GM12878 (cell line): Measurements from ENCODE around the gene CFDP1. TPM values are rescaled to one million over a fixed set of nuclear protein-coding genes. Genes with fewer than 3 reads are reported as not detected.

Experiments used
- ATAC-seq: fragments of 200-7000 bp; cut with Tn5 transposase; 3 replicates; pipeline ENCODE4 v1.9.1; 2020; ENCODE audit warnings: mild to moderate bottlenecking, moderate library complexity
- BruUV-seq: library from RNA; stranded (reverse); fragments of 400-500 nt; replicated peaks from 2 replicates; lab custom pipeline; 2021; lab: Mats Ljungman, UMichigan
- CTCF ChIA-PET: fragments of 300-600 bp; sonication (Branson Sonifier 250); formaldehyde crosslinking; extraction: SDS; loops from one replicate; lab custom pipeline; 2021; ENCODE audit warnings: inconsistent platforms; lab: Yijun Ruan, JAX
- POLR2A ChIA-PET: fragments of 350-600 bp; formaldehyde crosslinking; extraction: SDS; loops from one replicate; lab custom pipeline; 2021; ENCODE audit warnings: inconsistent platforms; lab: Charles Lee
- RAD21 ChIA-PET: fragments of 300-600 bp; sonication (Branson Sonifier 250); formaldehyde crosslinking; loops from one replicate; lab custom pipeline; 2023; ENCODE audit warnings: antibody characterized with exemption; ENCODE audit not compliant: unreplicated experiment; lab: Charles Lee
- SMC1A ChIA-PET: fragments of 300-600 bp; sonication (Branson Sonifier 250); formaldehyde crosslinking; loops from one replicate; lab custom pipeline; 2023; ENCODE audit not compliant: unreplicated experiment, uncharacterized antibody; lab: Charles Lee
- DNase-seq: peaks from one replicate; pipeline ENCODE4 v3.0.0-alpha.2; 2011; ENCODE audit warnings: low read depth, low spot score
- FAIRE-seq: peaks from 3 replicates; lab custom pipeline; 2011; peaks lifted over from hg19 to GRCh38; lab: Jason Lieb, UNC
- H2AFZ ChIP-seq: 2 replicates; pipeline ENCODE4 v1.6.0; 2011; ENCODE audit warnings: low read depth, low read length, control low read depth; ENCODE audit not compliant: control insufficient read depth
- H3K27ac ChIP-seq: 2 replicates; pipeline ENCODE4 v1.5.1; 2011; ENCODE audit warnings: control low read depth; ENCODE audit not compliant: control insufficient read depth, insufficient read depth
- H3K27me3 ChIP-seq, 2 experiments: replicated peaks in 1 of 2; 2 replicates each; pipeline versions ENCODE4 v1.6.0 to v1.6.1; 2011; ENCODE audit warnings: low read length in 1 of 2; ENCODE audit not compliant: control insufficient read depth in 2 of 2, insufficient read depth in 2 of 2
- H3K36me3 ChIP-seq, 2 experiments: 2 replicates each; pipeline ENCODE4 v1.5.1; 2011; ENCODE audit warnings: low read length in 1 of 2; ENCODE audit not compliant: control insufficient read depth in 2 of 2, insufficient read depth in 2 of 2
- H3K4me1 ChIP-seq: 2 replicates; pipeline ENCODE4 v1.6.1; 2011; ENCODE audit warnings: mild to moderate bottlenecking, low read length, moderate library complexity, mixed read lengths; ENCODE audit not compliant: control insufficient read depth, insufficient read depth
- H3K4me2 ChIP-seq: 2 replicates; pipeline ENCODE4 v1.6.0; 2011; ENCODE audit warnings: control low read depth; ENCODE audit not compliant: control insufficient read depth, insufficient read depth
- H3K4me3 ChIP-seq: fragments of 200-600 bp; sonication (generic); 2 replicates; pipeline ENCODE4 v1.5.1; 2016
- H3K79me2 ChIP-seq: 2 replicates; pipeline ENCODE4 v1.6.0; 2011; ENCODE audit warnings: low read length; ENCODE audit not compliant: control insufficient read depth, insufficient read depth
- H3K9ac ChIP-seq: 2 replicates; pipeline ENCODE4 v1.8.0; 2011; ENCODE audit warnings: low read length, control low read depth, mixed read lengths; ENCODE audit not compliant: control insufficient read depth, insufficient read depth
- H3K9me3 ChIP-seq: replicated peaks from 3 replicates; pipeline ENCODE4 v1.5.1; 2011; ENCODE audit warnings: mild to moderate bottlenecking, low read length; ENCODE audit not compliant: control insufficient read depth, insufficient read depth
- H4K20me1 ChIP-seq: 2 replicates; pipeline ENCODE4 v1.6.0; 2011; ENCODE audit not compliant: control insufficient read depth, insufficient read depth
- BCLAF1 ChIP-seq: fragments of 450-650 bp; IDR thresholded peaks from 2 replicates; pipeline ENCODE4 v1.6.1; 2017; ENCODE audit warnings: antibody characterized with exemption, mild to moderate bottlenecking, moderate library complexity
- CBFB ChIP-seq: IDR thresholded peaks from 2 replicates; pipeline ENCODE4 v1.6.1; 2016; ENCODE audit warnings: antibody characterized with exemption, low read depth
- MYC ChIP-seq: IDR thresholded peaks from 2 replicates; pipeline ENCODE4 v1.6.1; 2011; ENCODE audit warnings: mild to moderate bottlenecking, low read length, moderate library complexity, inconsistent platforms; ENCODE audit not compliant: insufficient read depth, insufficient replicate concordance, insufficient read length, severe bottlenecking
- PAX5 ChIP-seq: IDR thresholded peaks from 2 replicates; pipeline ENCODE4 v1.6.1; 2011; ENCODE audit warnings: low read depth, low read length, borderline replicate concordance
- SIN3A ChIP-seq: IDR thresholded peaks from 2 replicates; pipeline ENCODE4 v1.6.1; 2012; ENCODE audit warnings: low read depth, low read length, improper control_type of control experiment
- SP1 ChIP-seq: IDR thresholded peaks from one replicate; pipeline ENCODE4 v1.6.1; 2011; ENCODE audit warnings: low read depth, low read length
- STAT1 ChIP-seq: fragments of 450-650 bp; conservative IDR thresholded peaks from 2 replicates; pipeline ENCODE4 v1.6.1; 2014; ENCODE audit warnings: antibody characterized with exemption, mild to moderate bottlenecking
- TCF12 ChIP-seq: IDR thresholded peaks from 2 replicates; pipeline ENCODE4 v1.6.1; 2011; ENCODE audit warnings: low read depth, mild to moderate bottlenecking, low read length
- WGBS: methylation state at CpG from one replicate; pipeline ENCODE4 v1.1.6; 2016; ENCODE audit warnings: low lambda C conversion rate; ENCODE audit not compliant: insufficient replicate concordance, insufficient coverage; ENCODE audit errors: missing lambda C conversion rate; 5-methylcytosine and 5-hydroxymethylcytosine counted together
- in situ Hi-C: fragments of 300-500 bp; cut with MboI; formaldehyde crosslinking; loops from 9 replicates; pipeline ENCODE4 v1.14.3; 2018; ENCODE audit warnings: mixed read lengths
- intact Hi-C: fragments of 100-400 bp; cut with micrococcal nuclease; formaldehyde crosslinking; loops from one replicate; pipeline ENCODE4 v1.14.2; 2022; ENCODE audit not compliant: unreplicated experiment
- polyA plus RNA-seq, 11 experiments: library from polyadenylated mRNA; depleted of rRNA in 4 of 11; unstranded in 6 of 11; stranded (reverse) in 5 of 11; fragments of >200 nt; fragmentation: Nextera tagmentation in 4 of 11; fragmentation: Illumina TruSeq in 1 of 11; extraction: Ambion mirVana in 4 of 11; extraction: Trizol in 1 of 11; gene quantifications; 1 replicate in 1 of 11; 2 replicates in 10 of 11; pipeline versions ENCODE4 v1.2.1 to v1.2.3, GENCODE V29; 2011 to 2016; ENCODE audit warnings: inconsistent platforms in 2 of 11, missing spikeins in 2 of 11, low read depth in 1 of 11
- total RNA-seq, 4 experiments: library from RNA; depleted of rRNA in 3 of 4; stranded (reverse); fragments of >200 nt in 3 of 4; fragmentation: Illumina TruSeq in 1 of 4; extraction: Trizol in 1 of 4; gene quantifications; 2 replicates each; pipeline versions ENCODE4 v1.2.1 to v1.2.3, GENCODE V29; 2013 to 2021

The CFDP1 gene
- total and polyA plus RNA-seq, 10 of the 15 experiments (the other 5 are each of a cell fraction or from before 2014, with no cell fraction given), result 22.3 to 64.8 (median 36.7) TPM

GRCh38 chr16:75262800-75263127 lies 170.5 kb downstream of the CFDP1 start (continued):
- no peak for TF ChIP-seq BCLAF1
- TF ChIP-seq STAT1, result no peak

GRCh38 chr16:75262104-75262799 lies 171.1 kb downstream of the CFDP1 start:
- in situ Hi-C loops (no loop called here), intact Hi-C loops (no loop called here)
- SMC1A ChIA-PET, result no interaction called here
- no peak for ATAC-seq
- H3K27me3 ChIP-seq, result no peaks in the 10 kb centered on the region; a peak in 1 of 4 replicates
- H3K4me3 ChIP-seq, result no peak overlapping the region
- no peak for DNase-seq
- peaks cover 14% of the 10 kb centered on the region for H3K4me1 ChIP-seq
- H3K9me3 ChIP-seq, result no peaks in the 10 kb centered on the region
- WGBS, result 87% methylated on average over 14 of the region's 14 CpGs
- H2AFZ ChIP-seq, result no peak overlapping the region
- CTCF ChIA-PET, result no interaction called here
- no TSS peak for BruUV-seq
- no peaks in the 10 kb centered on the region for H4K20me1 ChIP-seq
- H3K79me2 ChIP-seq, result peaks cover 9% of the 10 kb centered on the region
- no peak for FAIRE-seq
- TF ChIP-seq SP1 (no peak), PAX5 (no peak), TCF12 (no peak), MYC (no peak), SIN3A (no peak), CBFB (no peak)
- RAD21 ChIA-PET, result no interaction called here
- POLR2A ChIA-PET, result no interaction called here
- no peak overlapping the region for H3K9ac ChIP-seq
- H3K36me3 ChIP-seq, result no peaks in the 10 kb centered on the region
- no peak overlapping the region for H3K4me2 ChIP-seq
- H3K27ac ChIP-seq, result no peak overlapping the region
